Measurements from ENCODE around the gene GMFB.

GMFB gene

DNA sequence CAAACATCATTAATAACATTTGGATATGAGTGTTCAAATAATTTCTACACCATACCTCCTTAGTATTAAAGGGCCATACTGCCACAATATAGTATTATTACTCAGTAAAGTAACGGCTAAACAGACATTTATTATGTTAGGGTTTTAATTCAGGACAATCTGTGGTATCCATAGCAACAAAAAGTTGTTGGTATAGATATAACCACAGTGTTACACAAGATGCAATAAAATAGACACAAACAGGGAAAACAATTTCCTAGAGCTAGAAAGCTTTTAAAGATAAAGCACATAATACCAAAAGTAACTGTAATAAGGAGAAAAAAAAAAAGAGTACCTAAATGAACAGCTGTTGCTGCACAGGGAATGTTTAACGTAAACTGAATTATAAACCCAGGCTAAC is 63.7 kb downstream of the GMFB start:
- no peak for DNase-seq
